Bronchus fibroblast of lung (primary cell): Measurements from ENCODE around the gene CLDN17. TPM values are rescaled to one million over a fixed set of nuclear protein-coding genes. Genes with fewer than 3 reads are reported as not detected.

Experiments used
- total RNA-seq: library from RNA; depleted of rRNA; stranded (reverse); fragments of >200 nt; gene quantifications from 2 replicates; pipeline ENCODE4 v1.2.3, GENCODE V29; 2015

CLDN17 gene, protein sequence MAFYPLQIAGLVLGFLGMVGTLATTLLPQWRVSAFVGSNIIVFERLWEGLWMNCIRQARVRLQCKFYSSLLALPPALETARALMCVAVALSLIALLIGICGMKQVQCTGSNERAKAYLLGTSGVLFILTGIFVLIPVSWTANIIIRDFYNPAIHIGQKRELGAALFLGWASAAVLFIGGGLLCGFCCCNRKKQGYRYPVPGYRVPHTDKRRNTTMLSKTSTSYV
- total RNA-seq = not detected in 2 replicates

DNA sequence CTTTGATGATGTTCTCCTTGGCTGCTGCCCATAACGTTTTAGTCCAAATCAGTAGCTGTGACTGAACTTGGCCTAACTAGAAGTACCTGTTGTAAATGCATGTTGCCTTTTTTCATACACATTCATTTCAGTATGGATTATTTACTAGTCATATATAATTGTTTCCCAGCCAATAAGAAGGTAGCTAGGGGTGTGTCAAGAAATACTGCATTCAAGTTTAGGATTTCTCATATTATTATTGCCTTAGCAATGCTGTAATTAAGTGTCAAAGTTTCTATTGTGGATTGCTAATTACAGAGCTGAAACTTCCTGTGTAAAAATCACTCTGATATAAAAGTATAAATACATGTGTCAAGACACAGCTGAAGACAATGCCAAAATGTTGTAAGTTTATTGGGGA, at the start of gene CLDN17:
Gene CLDN17, minus strand, starts transcription at position 101 of the 400 bp plus-strand sequence. CDS start 188 bp downstream, outside the sequence.

DNA sequence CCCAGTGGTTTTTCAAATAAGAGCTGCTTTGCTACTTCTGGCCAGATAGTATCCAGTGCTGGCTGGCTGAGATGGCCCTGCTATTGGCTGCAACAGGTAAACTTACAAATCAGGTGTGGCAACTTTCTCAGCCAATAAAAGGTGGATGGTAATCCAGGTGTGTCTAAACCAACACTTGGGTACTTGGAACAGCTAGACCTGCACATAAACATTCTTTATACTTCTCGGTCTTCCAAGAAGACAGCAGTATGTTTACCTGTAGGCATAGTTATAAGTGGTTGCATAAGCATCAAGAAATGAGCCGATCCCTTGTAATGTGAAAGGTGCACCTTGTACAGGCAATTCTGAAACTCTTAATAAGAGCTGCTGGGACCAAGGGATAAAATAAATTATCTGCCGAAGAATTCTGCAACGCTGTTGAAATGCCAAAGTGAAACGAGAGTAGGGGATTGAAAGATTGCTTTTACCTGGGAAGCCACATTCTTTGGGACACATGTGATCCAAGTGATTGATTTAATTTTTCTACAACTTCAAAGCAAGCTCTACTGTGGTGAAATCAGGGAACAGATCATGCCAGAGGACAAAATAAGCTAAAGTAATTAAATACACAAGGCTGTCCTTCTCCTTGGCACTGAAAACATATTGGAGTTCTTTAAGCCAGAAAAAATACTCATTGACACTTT, 49.6 kb upstream of the CLDN17 start, which contains the start of gene CLDN8:
Gene CLDN8, minus strand, starts transcription at position 57 of the 683 bp plus-strand sequence. CDS start 172 bp downstream, outside the sequence.

Other genes with a start within 250 kb of the CLDN17 start
- not detected in 2 replicates for gene GRIK1, start 226.8 kb downstream of the CLDN17 start, total RNA-seq
- not detected in 2 replicates for gene CLDN8, start 49.3 kb upstream of the CLDN17 start, total RNA-seq
- not detected in 2 replicates for gene KRTAP24-1, start 116.1 kb upstream of the CLDN17 start, total RNA-seq
- gene KRTAP25-1, start 122.7 kb upstream of the CLDN17 start, total RNA-seq = not detected in 2 replicates
- not detected in 2 replicates for gene KRTAP26-1, start 153.5 kb upstream of the CLDN17 start, total RNA-seq
- not detected in 2 replicates for gene KRTAP27-1, start 170.9 kb upstream of the CLDN17 start, total RNA-seq
- gene KRTAP23-1, start 181.8 kb upstream of the CLDN17 start, total RNA-seq = not detected in 2 replicates
- not detected in 2 replicates for gene KRTAP13-2, start 205.5 kb upstream of the CLDN17 start, total RNA-seq
- gene KRTAP13-1, start 229.2 kb upstream of the CLDN17 start, total RNA-seq = not detected in 2 replicates